Naive thymus-derived CD4-positive, alpha-beta T cell (primary cell): ENCODE measurements around the gene SLC2A13. TPM values are rescaled to one million over a fixed set of nuclear protein-coding genes. Genes with fewer than 3 reads are reported as not detected.
"Not testable (repeated sequence)": the region's sequence is repeated elsewhere in the genome, so short reads cannot be mapped to it uniquely, and the experiment has no call there.

Experiments used
- ATAC-seq: fragments of 150-1000 bp; cut with Tn5 transposase; 2 replicates; pipeline ENCODE4 v1.10.0; 2021; ENCODE audit warnings: mild to moderate bottlenecking, moderate library complexity
- CTCF ChIA-PET: fragments of 350-600 bp; sonication (Branson Sonifier 250); formaldehyde crosslinking; loops from one replicate; lab custom pipeline; 2021; ENCODE audit warnings: antibody characterized with exemption; lab: Charles Lee
- POLR2A ChIA-PET: fragments of 350-600 bp; sonication (Branson Sonifier 250); formaldehyde crosslinking; loops from one replicate; lab custom pipeline; 2021; ENCODE audit warnings: antibody characterized with exemption, inconsistent platforms; lab: Charles Lee
- DNase-seq, 9 donors: peaks; one replicate each; pipeline versions ENCODE4 v3.0.0 to v3.0.0-alpha.2; 2020 to 2022; ENCODE audit warnings: mixed read lengths in 1 of 9
- H3K27ac ChIP-seq: one replicate; pipeline ENCODE4 v1.7.0; 2013; ENCODE audit warnings: mild to moderate bottlenecking, low read depth, low read length, moderate library complexity
- H3K27me3 ChIP-seq, 2 donors: one replicate each; pipeline ENCODE4 v1.7.0; 2013; ENCODE audit warnings: low read length in 2 of 2, mild to moderate bottlenecking in 2 of 2, moderate library complexity in 2 of 2; ENCODE audit not compliant: control insufficient read depth in 2 of 2, insufficient read depth in 2 of 2
- H3K36me3 ChIP-seq, 3 experiments: 1 replicate in 2 of 3; 2 replicates in 1 of 3; pipeline ENCODE4 v1.7.0; 2013; ENCODE audit warnings: low read length in 3 of 3, mild to moderate bottlenecking in 3 of 3, moderate library complexity in 1 of 3; ENCODE audit not compliant: insufficient read depth in 3 of 3, control insufficient read depth in 2 of 3
- H3K4me1 ChIP-seq, 2 donors: one replicate each; pipeline ENCODE4 v1.7.0; 2013; ENCODE audit warnings: low read length in 2 of 2, mild to moderate bottlenecking in 2 of 2, moderate library complexity in 1 of 2; ENCODE audit not compliant: control insufficient read depth in 2 of 2, insufficient read depth in 2 of 2
- H3K4me3 ChIP-seq: 2 replicates; pipeline ENCODE4 v1.7.0; 2013; ENCODE audit warnings: mild to moderate bottlenecking, low read length
- H3K9me3 ChIP-seq, 3 experiments: 1 replicate in 2 of 3; 2 replicates in 1 of 3; pipeline ENCODE4 v1.7.0; 2013; ENCODE audit warnings: low read length in 3 of 3; ENCODE audit not compliant: control insufficient read depth in 2 of 3
- H3K27ac Mint-ChIP-seq, 9 donors: one replicate each; pipeline ENCODE4 v1.8.0; 2020 to 2022; ENCODE audit warnings: mixed read lengths in 9 of 9, mild to moderate bottlenecking in 8 of 9, moderate library complexity in 5 of 9, inconsistent platforms in 2 of 9
- H3K27me3 Mint-ChIP-seq, 5 donors: one replicate each; pipeline ENCODE4 v1.8.0; 2021 to 2022; ENCODE audit warnings: mixed read lengths in 5 of 5, mild to moderate bottlenecking in 1 of 5
- H3K36me3 Mint-ChIP-seq, 5 donors: one replicate each; pipeline ENCODE4 v1.8.0; 2020 to 2022; ENCODE audit warnings: mixed read lengths in 5 of 5, mild to moderate bottlenecking in 3 of 5, inconsistent platforms in 1 of 5
- H3K4me1 Mint-ChIP-seq, 7 donors: one replicate each; pipeline ENCODE4 v1.8.0; 2020 to 2022; ENCODE audit warnings: mixed read lengths in 7 of 7, mild to moderate bottlenecking in 3 of 7, inconsistent platforms in 1 of 7
- H3K4me3 Mint-ChIP-seq, 10 donors: one replicate each; pipeline ENCODE4 v1.8.0; 2020 to 2022; ENCODE audit warnings: mild to moderate bottlenecking in 10 of 10, mixed read lengths in 10 of 10, moderate library complexity in 6 of 10, inconsistent platforms in 2 of 10
- H3K9me3 Mint-ChIP-seq, 11 donors: one replicate each; pipeline ENCODE4 v1.8.0; 2020 to 2022; ENCODE audit warnings: mixed read lengths in 11 of 11, mild to moderate bottlenecking in 4 of 11, inconsistent platforms in 1 of 11, moderate library complexity in 1 of 11
- intact Hi-C, 2 donors: fragments of 100-400 bp; cut with micrococcal nuclease; formaldehyde crosslinking; loops; one replicate each; pipeline ENCODE4 v1.15.1; 2023
- polyA plus RNA-seq, 2 donors: library from polyadenylated mRNA; unstranded; fragments of 300-500 nt; fragmentation: Illumina TruSeq; gene quantifications; one replicate each; pipeline ENCODE4 v1.2.3, GENCODE V29; 2021
- total RNA-seq, 6 experiments: library from RNA in 5 of 6; stranded (reverse) in 5 of 6; gene quantifications; 1 replicate in 5 of 6; 2 replicates in 1 of 6; pipeline ENCODE4 v1.2.3 and lab custom pipeline; 2021 to 2026

SLC2A13 gene
- total and polyA plus RNA-seq, 7 experiments from 2014 or later, result 1.2 to 5.8 (median 4.4) TPM

GRCh38 chr12:39814626-39815025 is 291.3 kb downstream of the SLC2A13 start:
- no peaks in the 10 kb centered on the region for H3K36me3 ChIP-seq
- no peak overlapping the region for H3K4me3 ChIP-seq
- H3K27me3 ChIP-seq, result no peaks in the 10 kb centered on the region
- Mint-ChIP-seq H3K27me3 (no peaks in the 10 kb centered on the region), H3K36me3 (peaks cover 0 to 7% (median 0%) of the 10 kb centered on the region in 5 donors), H3K4me1 (no peaks in the 10 kb centered on the region), H3K27ac (no peak overlapping the region), H3K4me3 (no peak overlapping the region), H3K9me3 (peaks cover 0 to 33% (median 3%) of the 10 kb centered on the region in 11 donors)
- no peak overlapping the region for H3K27ac ChIP-seq
- POLR2A ChIA-PET, result no interaction called here
- no peaks in the 10 kb centered on the region for H3K4me1 ChIP-seq
- no peaks in the 10 kb centered on the region for H3K9me3 ChIP-seq
- no peak for DNase-seq
- intact Hi-C loops, result no loop called here
- CTCF ChIA-PET, result no interaction called here
- no peak for ATAC-seq

GRCh38 chr12:39813776-39814175 is 292.1 kb downstream of the SLC2A13 start:
- no peaks in the 10 kb centered on the region for H3K36me3 ChIP-seq
- H3K36me3 Mint-ChIP-seq, result peaks cover 0 to 7% (median 0%) of the 10 kb centered on the region in 5 donors
- H3K27ac ChIP-seq, result no peak overlapping the region
- peaks cover 0 to 36% (median 3%) of the 10 kb centered on the region in 11 donors for H3K9me3 Mint-ChIP-seq
- no peaks in the 10 kb centered on the region for H3K9me3 ChIP-seq
- ATAC-seq, result no peak
- no peak overlapping the region for H3K27ac Mint-ChIP-seq
- no peaks in the 10 kb centered on the region for H3K4me1 ChIP-seq
- ChIA-PET CTCF (no interaction called here), POLR2A (no interaction called here)
- H3K4me1 Mint-ChIP-seq, result no peaks in the 10 kb centered on the region
- no peak overlapping the region for H3K4me3 ChIP-seq
- no peak overlapping the region for H3K4me3 Mint-ChIP-seq
- intact Hi-C loops, result no loop called here
- H3K27me3 Mint-ChIP-seq, result no peaks in the 10 kb centered on the region
- no peak for DNase-seq
- no peaks in the 10 kb centered on the region for H3K27me3 ChIP-seq

DNA sequence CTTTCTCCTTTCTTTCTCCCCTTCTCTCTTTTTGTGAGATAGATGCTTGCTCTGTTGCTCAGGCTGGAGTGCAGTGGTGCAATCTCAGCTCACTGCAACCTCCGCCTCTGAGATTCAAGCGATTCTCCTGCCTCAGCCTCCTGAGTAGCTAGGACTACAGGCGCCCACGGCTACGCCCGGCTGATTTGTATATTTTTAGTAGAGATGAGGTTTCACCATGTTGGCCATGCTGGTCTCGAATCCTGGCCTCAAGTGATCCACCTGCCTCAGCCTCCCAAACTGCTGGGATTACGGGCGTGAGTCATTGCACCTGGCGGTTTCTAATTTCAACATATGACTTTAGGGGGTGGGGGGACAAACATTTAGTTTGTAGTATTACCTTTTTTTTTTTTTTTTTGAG is 293.4 kb downstream of the SLC2A13 start:
- H3K4me3 Mint-ChIP-seq, intact Hi-C loops, H3K4me1 Mint-ChIP-seq, H3K27ac ChIP-seq, H3K27ac Mint-ChIP-seq, H3K36me3 ChIP-seq, H3K27me3 ChIP-seq, CTCF ChIA-PET, H3K9me3 ChIP-seq, H3K4me1 ChIP-seq, H3K36me3 Mint-ChIP-seq, H3K27me3 Mint-ChIP-seq, H3K4me3 ChIP-seq, ATAC-seq, POLR2A ChIA-PET, DNase-seq: not testable (repeated sequence)
- peaks cover 0 to 36% (median 3%) of the 10 kb centered on the region in 11 donors for H3K9me3 Mint-ChIP-seq

DNA sequence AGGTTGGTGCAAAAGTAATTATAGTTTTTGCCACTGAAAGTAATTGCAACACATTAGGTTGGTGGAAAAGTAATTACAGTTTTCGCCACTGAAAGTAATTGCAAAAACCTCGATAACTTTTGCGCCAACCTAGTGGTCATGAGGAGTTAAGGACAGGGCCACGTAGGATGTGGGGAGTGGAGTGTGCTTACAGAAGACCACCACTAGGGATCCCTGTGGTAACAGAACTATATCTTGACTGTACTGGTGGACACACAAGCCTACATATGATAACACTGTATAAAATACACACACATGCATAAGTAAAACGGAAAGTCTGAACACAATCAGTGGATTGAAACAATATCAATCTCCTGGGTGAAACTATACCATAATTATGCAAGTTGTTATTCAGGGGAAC is 298.8 kb downstream of the SLC2A13 start:
- no peaks in the 10 kb centered on the region for H3K27me3 ChIP-seq
- peaks cover 0 to 23% (median 3%) of the 10 kb centered on the region in 11 donors for H3K9me3 Mint-ChIP-seq
- H3K27ac ChIP-seq, result no peak overlapping the region
- H3K4me3 ChIP-seq, result no peak overlapping the region
- no peak overlapping the region for H3K27ac Mint-ChIP-seq
- no peaks in the 10 kb centered on the region for H3K27me3 Mint-ChIP-seq
- no peak for DNase-seq
- ChIA-PET CTCF (no interaction called here), POLR2A (no interaction called here)
- ATAC-seq, result no peak
- no peak overlapping the region for H3K4me3 Mint-ChIP-seq
- H3K4me1 ChIP-seq, result no peaks in the 10 kb centered on the region
- H3K9me3 ChIP-seq, result no peaks in the 10 kb centered on the region
- H3K36me3 Mint-ChIP-seq, result no peaks in the 10 kb centered on the region
- H3K4me1 Mint-ChIP-seq, result no peaks in the 10 kb centered on the region
- H3K36me3 ChIP-seq, result no peaks in the 10 kb centered on the region
- intact Hi-C loops, result no loop called here

- no peaks in the 10 kb centered on the region for H3K4me1 ChIP-seq
- no peaks in the 10 kb centered on the region for H3K36me3 Mint-ChIP-seq
- H3K27me3 Mint-ChIP-seq, result no peaks in the 10 kb centered on the region
- ChIA-PET CTCF (no interaction called here), POLR2A (no interaction called here)
- intact Hi-C loops, result no loop called here
- no peak overlapping the region for H3K27ac Mint-ChIP-seq
- no peak for DNase-seq
- no peak for ATAC-seq
- H3K4me1 Mint-ChIP-seq, result no peaks in the 10 kb centered on the region
- H3K27me3 ChIP-seq, result no peaks in the 10 kb centered on the region
- no peaks in the 10 kb centered on the region for H3K36me3 ChIP-seq
- H3K4me3 Mint-ChIP-seq, result no peak overlapping the region
- H3K9me3 Mint-ChIP-seq, result peaks cover 0 to 13% (median 2%) of the 10 kb centered on the region in 11 donors
- H3K4me3 ChIP-seq, result no peak overlapping the region
- no peak overlapping the region for H3K27ac ChIP-seq
- no peaks in the 10 kb centered on the region for H3K9me3 ChIP-seq
Observed at GRCh38 chr12:39805651-39806050, 300.2 kb downstream of the SLC2A13 start.

GRCh38 chr12:39804898-39805297 is 301.0 kb downstream of the SLC2A13 start:
- H3K9me3 ChIP-seq, result no peaks in the 10 kb centered on the region
- H3K27me3 Mint-ChIP-seq, result no peaks in the 10 kb centered on the region
- H3K27ac ChIP-seq, result no peak overlapping the region
- H3K4me3 ChIP-seq, result no peak overlapping the region
- intact Hi-C loops, result no loop called here
- H3K4me1 Mint-ChIP-seq, result no peaks in the 10 kb centered on the region
- peaks cover 0 to 5% (median 0%) of the 10 kb centered on the region in 11 donors for H3K9me3 Mint-ChIP-seq
- no peak overlapping the region for H3K4me3 Mint-ChIP-seq
- ChIA-PET POLR2A (no interaction called here), CTCF (no interaction called here)
- H3K36me3 ChIP-seq, result no peaks in the 10 kb centered on the region
- ATAC-seq (no peak), DNase-seq (no peak)
- no peaks in the 10 kb centered on the region for H3K27me3 ChIP-seq
- peaks cover 0 to 1% (median 0%) of the 10 kb centered on the region in 5 donors for H3K36me3 Mint-ChIP-seq
- H3K27ac Mint-ChIP-seq, result peak overlapping the region in 1 of 9 donors; percentile 47
- H3K4me1 ChIP-seq, result no peaks in the 10 kb centered on the region

DNA sequence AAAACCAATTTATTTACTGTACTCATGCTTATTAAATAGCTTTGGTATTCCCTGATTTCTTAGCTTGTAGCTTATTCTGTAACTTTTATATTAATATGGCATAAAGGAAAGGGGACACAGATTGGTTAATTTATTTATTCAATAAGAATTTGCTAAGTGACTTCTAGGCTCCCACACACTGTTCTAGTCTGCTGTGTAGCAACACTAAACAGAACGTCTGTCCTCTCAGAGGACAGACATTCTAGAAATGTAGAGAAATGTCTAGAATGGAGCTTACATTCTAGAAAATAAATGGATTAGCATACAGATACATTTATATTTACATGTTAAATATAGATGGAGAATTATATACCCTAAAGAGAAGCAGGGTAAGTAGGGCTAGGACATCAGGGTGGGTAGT is 301.4 kb downstream of the SLC2A13 start:
- DNase-seq, result no peak
- Mint-ChIP-seq H3K9me3 (peaks cover 0 to under 1% (median 0%) of the 10 kb centered on the region in 11 donors), H3K27me3 (no peaks in the 10 kb centered on the region), H3K4me1 (no peaks in the 10 kb centered on the region), H3K4me3 (no peak overlapping the region), H3K27ac (no peak overlapping the region), H3K36me3 (peaks cover 0 to 5% (median 0%) of the 10 kb centered on the region in 5 donors)
- CTCF ChIA-PET, result no interaction called here
- H3K4me1 ChIP-seq, result no peaks in the 10 kb centered on the region
- H3K27ac ChIP-seq, result no peak overlapping the region
- H3K4me3 ChIP-seq, result no peak overlapping the region
- no peak for ATAC-seq
- H3K36me3 ChIP-seq, result no peaks in the 10 kb centered on the region
- H3K9me3 ChIP-seq, result no peaks in the 10 kb centered on the region
- POLR2A ChIA-PET, result no interaction called here
- H3K27me3 ChIP-seq, result no peaks in the 10 kb centered on the region
- intact Hi-C loops, result no loop called here
